Measurements from ENCODE around the gene LARP4B.
"Not testable (repeated sequence)": the region's sequence is repeated elsewhere in the genome, so short reads cannot be mapped to it uniquely, and the experiment has no call there.

The LARP4B gene

GRCh38 chr10:772227-772637 is 159.3 kb downstream of the LARP4B start:
- peaks cover 4% of the 10 kb centered on the region for H3K9me3 ChIP-seq (ENCODE audit: insufficient read depth, low read depth, low read length)
- no peak overlapping the region for H3K4me2 ChIP-seq (ENCODE audit: low read length)
- no peak overlapping the region for H4K8ac ChIP-seq (ENCODE audit: low read depth, low read length)
- H2AFZ ChIP-seq (ENCODE audit: insufficient read depth, low read length, poor library complexity) = no peak overlapping the region
- no peak overlapping the region for H3K4ac ChIP-seq (ENCODE audit: low read depth, low read length)
- no peak overlapping the region for H2BK5ac ChIP-seq (ENCODE audit: low read depth, low read length, poor library complexity)
- H3K36me3 ChIP-seq (ENCODE audit: control insufficient read depth in 1 of 2, insufficient read depth in 2 of 2, low read length in 2 of 2) = no peaks in the 10 kb centered on the region
- no peaks in the 10 kb centered on the region for H3K4me1 ChIP-seq (ENCODE audit: control insufficient read depth in 1 of 2, insufficient read depth in 2 of 2, low read length in 2 of 2)
- no peak overlapping the region for H2BK120ac ChIP-seq (ENCODE audit: insufficient read depth, low read length, poor library complexity)
- H3K79me2 ChIP-seq (ENCODE audit: control insufficient read depth, insufficient read depth, low read length, poor library complexity) = no peaks in the 10 kb centered on the region
- H3K4me3 ChIP-seq (ENCODE audit: low read depth, low read length) = no peak overlapping the region
- no peaks in the 10 kb centered on the region for H3K27me3 ChIP-seq (ENCODE audit: insufficient read depth, low read length)
- H3K23ac ChIP-seq (ENCODE audit: low read length) = no peak overlapping the region
- H4K12ac ChIP-seq (ENCODE audit: low read depth, low read length) = no peak overlapping the region
- no peak overlapping the region for H3K9ac ChIP-seq (ENCODE audit: low read length)
- no peak overlapping the region for H4K91ac ChIP-seq (ENCODE audit: low read depth, low read length)
- H3K79me1 ChIP-seq (ENCODE audit: low read length) = no peaks in the 10 kb centered on the region
- H2AK5ac ChIP-seq (ENCODE audit: low read length) = no peak overlapping the region
- no CpG with 5 or more reads among the region's 14 CpGs for WGBS (ENCODE audit: extremely low coverage, insufficient coverage, insufficient read length)
- H3K14ac ChIP-seq (ENCODE audit: low read length) = no peak overlapping the region
- H2BK12ac ChIP-seq (ENCODE audit: low read length) = no peak overlapping the region
- no peak for DNase-seq
- no peak overlapping the region for H3K27ac ChIP-seq (ENCODE audit: low read depth, low read length)
- no peak overlapping the region for H3K18ac ChIP-seq (ENCODE audit: low read length)

GRCh38 chr10:771647-772046 is 159.9 kb downstream of the LARP4B start:
- H3K14ac ChIP-seq (ENCODE audit: low read length) = no peak overlapping the region
- H2BK5ac ChIP-seq (ENCODE audit: low read depth, low read length, poor library complexity) = no peak overlapping the region

GRCh38 chr10:770975-771374 is 160.5 kb downstream of the LARP4B start:
- no peak overlapping the region for H2BK5ac ChIP-seq (ENCODE audit: low read depth, low read length, poor library complexity)
- H2AK5ac ChIP-seq (ENCODE audit: low read length) = no peak overlapping the region
- H3K4me1 ChIP-seq (ENCODE audit: control insufficient read depth in 1 of 2, insufficient read depth in 2 of 2, low read length in 2 of 2) = no peaks in the 10 kb centered on the region
- no peak overlapping the region for H2AFZ ChIP-seq (ENCODE audit: insufficient read depth, low read length, poor library complexity)
- no peaks in the 10 kb centered on the region for H3K36me3 ChIP-seq (ENCODE audit: control insufficient read depth in 1 of 2, insufficient read depth in 2 of 2, low read length in 2 of 2)
- no peak overlapping the region for H3K23ac ChIP-seq (ENCODE audit: low read length)
- H4K12ac ChIP-seq (ENCODE audit: low read depth, low read length) = no peak overlapping the region
- no peak overlapping the region for H3K18ac ChIP-seq (ENCODE audit: low read length)
- H3K4ac ChIP-seq (ENCODE audit: low read depth, low read length) = no peak overlapping the region
- peaks cover 5% of the 10 kb centered on the region for H3K9me3 ChIP-seq (ENCODE audit: insufficient read depth, low read depth, low read length)
- no peaks in the 10 kb centered on the region for H3K27me3 ChIP-seq (ENCODE audit: insufficient read depth, low read length)
- H3K9ac ChIP-seq (ENCODE audit: low read length) = no peak overlapping the region
- no CpG with 5 or more reads among the region's 15 CpGs for WGBS (ENCODE audit: extremely low coverage, insufficient coverage, insufficient read length)
- no peak overlapping the region for H4K91ac ChIP-seq (ENCODE audit: low read depth, low read length)
- H3K27ac ChIP-seq (ENCODE audit: low read depth, low read length) = no peak overlapping the region
- no peak overlapping the region for H2BK12ac ChIP-seq (ENCODE audit: low read length)
- no peak overlapping the region for H4K8ac ChIP-seq (ENCODE audit: low read depth, low read length)
- H2BK120ac ChIP-seq (ENCODE audit: insufficient read depth, low read length, poor library complexity) = no peak overlapping the region
- no peak overlapping the region for H3K4me3 ChIP-seq (ENCODE audit: low read depth, low read length)
- no peak overlapping the region for H3K4me2 ChIP-seq (ENCODE audit: low read length)
- no peak overlapping the region for H3K14ac ChIP-seq (ENCODE audit: low read length)
- H3K79me1 ChIP-seq (ENCODE audit: low read length) = no peaks in the 10 kb centered on the region
- no peaks in the 10 kb centered on the region for H3K79me2 ChIP-seq (ENCODE audit: control insufficient read depth, insufficient read depth, low read length, poor library complexity)
- no peak for DNase-seq

More at GRCh38 chr10:771647-772046, 159.9 kb downstream of the LARP4B start:
- Histone ChIP-seq H3K18ac (ENCODE audit: low read length) (no peak overlapping the region), H3K4me2 (ENCODE audit: low read length) (no peak overlapping the region), H4K12ac (ENCODE audit: low read depth, low read length) (no peak overlapping the region), H4K91ac (ENCODE audit: low read depth, low read length) (no peak overlapping the region), H3K9ac (ENCODE audit: low read length) (no peak overlapping the region), H3K79me1 (ENCODE audit: low read length) (no peaks in the 10 kb centered on the region), H3K79me2 (ENCODE audit: control insufficient read depth, insufficient read depth, low read length, poor library complexity) (no peaks in the 10 kb centered on the region), H3K4me3 (ENCODE audit: low read depth, low read length) (no peak overlapping the region), H3K36me3 (ENCODE audit: control insufficient read depth in 1 of 2, insufficient read depth in 2 of 2, low read length in 2 of 2) (no peaks in the 10 kb centered on the region), H2BK12ac (ENCODE audit: low read length) (no peak overlapping the region), H3K9me3 (ENCODE audit: insufficient read depth, low read depth, low read length) (peaks cover 5% of the 10 kb centered on the region), H3K4me1 (ENCODE audit: control insufficient read depth in 1 of 2, insufficient read depth in 2 of 2, low read length in 2 of 2) (no peaks in the 10 kb centered on the region), H2AFZ (ENCODE audit: insufficient read depth, low read length, poor library complexity) (no peak overlapping the region), H3K27ac (ENCODE audit: low read depth, low read length) (no peak overlapping the region), H3K4ac (ENCODE audit: low read depth, low read length) (no peak overlapping the region), H3K23ac (ENCODE audit: low read length) (no peak overlapping the region), H2BK120ac (ENCODE audit: insufficient read depth, low read length, poor library complexity) (no peak overlapping the region), H4K8ac (ENCODE audit: low read depth, low read length) (no peak overlapping the region), H2AK5ac (ENCODE audit: low read length) (no peak overlapping the region), H3K27me3 (ENCODE audit: insufficient read depth, low read length) (no peaks in the 10 kb centered on the region)
- no peak for DNase-seq
- WGBS (ENCODE audit: extremely low coverage, insufficient coverage, insufficient read length) = no CpG with 5 or more reads among the region's 10 CpGs

GRCh38 chr10:770048-770712 is 161.3 kb downstream of the LARP4B start:
- not testable (repeated sequence) for H2BK5ac ChIP-seq (ENCODE audit: low read depth, low read length, poor library complexity); H3K4me1 ChIP-seq (ENCODE audit: control insufficient read depth in 1 of 2, insufficient read depth in 2 of 2, low read length in 2 of 2); H3K4me2 ChIP-seq (ENCODE audit: low read length); H3K9me3 ChIP-seq (ENCODE audit: insufficient read depth, low read depth, low read length); H3K14ac ChIP-seq (ENCODE audit: low read length); H3K23ac ChIP-seq (ENCODE audit: low read length); H3K9ac ChIP-seq (ENCODE audit: low read length); H3K27me3 ChIP-seq (ENCODE audit: insufficient read depth, low read length); H4K8ac ChIP-seq (ENCODE audit: low read depth, low read length); DNase-seq; H2BK12ac ChIP-seq (ENCODE audit: low read length); H2BK120ac ChIP-seq (ENCODE audit: insufficient read depth, low read length, poor library complexity); H4K91ac ChIP-seq (ENCODE audit: low read depth, low read length); H2AFZ ChIP-seq (ENCODE audit: insufficient read depth, low read length, poor library complexity); H3K4me3 ChIP-seq (ENCODE audit: low read depth, low read length); H3K79me1 ChIP-seq (ENCODE audit: low read length); H3K4ac ChIP-seq (ENCODE audit: low read depth, low read length); H2AK5ac ChIP-seq (ENCODE audit: low read length); H3K36me3 ChIP-seq (ENCODE audit: control insufficient read depth in 1 of 2, insufficient read depth in 2 of 2, low read length in 2 of 2); H3K27ac ChIP-seq (ENCODE audit: low read depth, low read length); H3K18ac ChIP-seq (ENCODE audit: low read length); H3K79me2 ChIP-seq (ENCODE audit: control insufficient read depth, insufficient read depth, low read length, poor library complexity); H4K12ac ChIP-seq (ENCODE audit: low read depth, low read length)
- no CpG with 5 or more reads among the region's 13 CpGs for WGBS (ENCODE audit: extremely low coverage, insufficient coverage, insufficient read length)
